ENCODE results near the gene WWOX.

The WWOX gene

DNA sequence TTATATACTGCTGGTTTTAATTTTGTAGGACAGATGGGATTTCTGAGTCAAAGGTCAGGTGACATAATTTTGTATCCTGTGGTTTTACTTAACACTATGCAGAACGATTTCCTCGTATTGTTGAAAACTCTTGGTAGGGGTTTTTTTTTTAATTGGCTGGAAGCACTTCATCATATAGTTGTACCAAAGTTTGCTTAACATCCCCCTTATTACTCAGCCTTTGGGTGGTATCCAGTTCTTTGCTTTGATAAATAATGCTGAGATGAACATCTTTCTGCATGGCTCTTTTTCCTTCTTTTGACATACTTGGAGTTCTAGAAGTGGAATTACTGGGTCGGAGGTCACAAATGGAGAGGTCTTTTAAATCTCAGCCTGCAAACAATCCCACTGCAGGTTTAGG is 1082.0 kb downstream of the WWOX start:
- no peak for DNase-seq (ENCODE audit: low spot score)

DNA sequence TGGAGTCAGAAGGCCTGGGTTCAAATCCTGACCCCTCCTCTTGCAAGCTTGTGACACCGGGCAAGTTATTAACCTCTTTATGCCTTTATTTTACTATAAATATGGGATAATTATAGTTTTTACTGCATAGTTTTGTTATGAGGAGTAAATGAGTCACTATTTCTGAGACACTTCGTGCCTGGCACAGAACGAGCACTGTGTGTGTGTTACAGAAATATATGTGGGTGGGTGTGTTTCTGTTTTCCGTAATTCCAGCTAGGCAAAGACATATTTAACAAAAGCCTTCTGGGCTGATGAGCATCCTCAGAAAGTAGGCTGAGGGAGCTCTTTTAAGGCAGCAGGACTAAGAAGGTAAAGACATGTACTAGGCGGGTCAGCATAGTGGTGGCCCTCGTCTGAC is 1083.2 kb downstream of the WWOX start:
- no peak for DNase-seq (ENCODE audit: low spot score)

DNA sequence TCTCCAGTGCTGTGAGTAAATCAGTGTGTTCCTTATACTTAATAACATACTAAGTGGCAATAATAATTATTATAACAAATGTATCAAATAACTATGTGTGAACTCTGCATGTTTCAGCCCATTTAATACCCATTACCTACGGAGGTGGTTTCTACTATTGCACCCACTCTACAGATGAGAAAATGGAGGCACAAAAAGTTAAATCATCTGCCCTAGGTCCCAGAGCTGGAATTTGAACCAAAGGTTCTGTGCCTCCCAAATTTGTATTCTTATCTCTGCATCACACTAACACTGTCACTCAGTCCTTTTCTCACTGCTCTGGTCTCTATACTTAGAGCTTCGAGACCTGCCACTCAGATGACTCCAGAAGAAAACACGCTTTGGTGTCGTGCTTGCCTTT is 1084.1 kb downstream of the WWOX start:
- DNase-seq (ENCODE audit: low spot score): no peak

DNA sequence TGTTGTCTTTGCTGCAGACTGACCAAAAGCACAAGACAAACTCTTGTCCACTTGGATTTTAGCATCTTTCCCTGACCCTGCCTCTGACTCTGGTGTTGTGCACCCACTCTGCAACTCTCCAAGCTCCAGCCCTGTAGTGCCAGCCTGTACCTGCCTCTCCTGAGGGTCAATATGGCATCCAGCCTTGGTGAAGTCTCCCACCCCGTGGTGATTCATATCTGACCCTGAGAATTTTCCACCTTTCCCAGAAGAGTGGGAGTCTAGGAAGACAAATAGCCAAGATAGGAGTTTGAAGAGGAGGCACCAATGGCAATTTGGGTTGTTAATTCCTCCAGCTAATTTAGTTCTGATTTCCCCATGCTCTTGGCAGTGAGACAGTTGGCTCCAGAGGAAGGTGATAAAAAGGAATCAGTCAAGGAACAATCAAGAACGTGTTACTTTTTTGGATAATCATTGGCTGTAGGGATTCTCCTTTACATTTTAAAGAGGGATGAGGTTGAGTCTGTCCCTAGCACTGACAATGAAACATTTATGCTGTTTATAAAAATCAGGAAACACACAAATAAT is 1085.1 kb downstream of the WWOX start:
- no peak for DNase-seq (ENCODE audit: low spot score)

DNA sequence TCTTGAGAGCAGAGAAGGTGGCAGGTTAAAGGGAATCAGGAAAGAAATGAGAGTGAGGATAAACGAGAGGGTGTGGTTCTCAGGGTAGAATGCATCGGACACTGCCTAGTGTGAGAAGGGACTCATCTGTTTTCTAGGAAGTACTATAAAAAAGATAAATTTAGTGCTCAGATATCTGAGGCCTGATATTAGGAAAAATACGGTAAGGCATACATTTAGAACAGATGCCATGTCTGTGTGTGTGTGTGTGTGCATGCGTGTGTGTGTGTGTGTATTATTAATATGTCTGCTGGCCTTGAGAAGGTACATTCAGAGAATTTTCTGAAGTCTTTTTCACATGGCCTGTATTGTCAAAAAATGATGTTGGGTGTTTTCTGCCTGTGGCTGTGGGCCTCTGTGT is 1086.3 kb downstream of the WWOX start:
- no peak for DNase-seq (ENCODE audit: low spot score)

DNA sequence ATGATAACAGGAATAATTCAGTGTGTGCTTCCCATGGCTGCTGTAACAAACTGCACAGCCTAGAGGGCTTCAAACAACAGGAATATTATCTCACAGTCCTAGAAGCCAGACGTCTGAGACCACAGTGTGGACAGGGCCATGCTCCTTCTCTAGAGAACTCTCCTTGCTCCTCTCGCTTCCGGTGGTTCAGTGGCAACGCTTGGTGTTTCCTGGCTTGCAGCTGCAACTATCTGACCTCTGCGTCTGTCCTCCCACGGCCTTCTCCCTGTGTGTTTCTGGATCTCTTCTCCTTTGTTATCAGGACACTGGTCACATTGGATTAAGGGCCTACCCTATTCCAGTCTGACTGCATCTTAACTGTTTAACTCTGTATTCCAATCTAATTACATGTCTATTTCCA is 1086.7 kb downstream of the WWOX start:
- no peak for DNase-seq (ENCODE audit: low spot score)

DNA sequence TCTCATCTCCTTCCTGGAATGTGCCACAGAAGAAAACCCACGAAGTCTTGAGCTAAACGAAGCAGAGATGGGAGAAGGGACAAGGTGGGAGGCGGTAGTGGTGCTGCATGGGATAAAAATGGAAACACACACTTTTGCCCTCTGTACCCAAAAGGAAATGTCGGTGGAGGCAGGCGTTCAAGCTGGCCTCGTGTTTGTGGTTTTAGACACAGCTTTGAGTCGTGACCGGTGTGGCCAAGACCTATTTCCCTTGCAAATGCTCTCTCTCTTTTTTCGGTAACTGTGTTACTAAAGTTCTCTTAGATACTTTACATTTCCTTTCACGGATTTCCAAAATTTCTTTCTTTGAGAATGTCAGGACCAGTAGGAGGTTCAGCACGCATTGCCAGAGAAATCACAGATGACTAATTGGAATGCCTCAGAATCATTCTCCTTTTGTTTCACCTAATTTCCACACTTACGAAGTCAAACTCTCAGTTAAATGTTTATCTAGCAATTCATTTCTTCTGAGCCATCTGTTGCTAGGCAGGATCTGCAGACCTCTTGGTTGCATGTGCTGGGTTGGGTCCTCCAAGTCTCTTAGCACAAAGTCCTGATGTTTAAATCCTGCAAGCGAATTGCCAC is 1088.8 kb downstream of the WWOX start:
- no peak for DNase-seq (ENCODE audit: low spot score)

DNA sequence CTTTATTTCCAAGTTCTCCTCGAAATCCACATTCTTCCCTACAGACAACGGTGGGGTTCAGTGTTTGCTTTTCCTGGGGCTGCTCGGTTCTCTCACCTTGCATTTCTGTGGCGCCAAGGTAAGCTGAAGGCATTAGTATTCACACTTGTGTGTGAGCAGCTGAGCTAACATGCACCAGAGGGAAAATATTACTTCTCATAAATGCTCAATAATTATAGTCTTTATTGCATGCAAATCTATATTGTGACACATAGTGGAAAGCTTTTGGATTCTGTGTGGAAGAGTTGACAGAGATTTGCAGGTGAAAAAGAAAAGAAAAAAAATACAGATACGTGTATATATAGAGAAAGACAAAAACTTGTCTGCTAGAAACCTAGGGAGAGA is 1089.3 kb downstream of the WWOX start:
- no peak for DNase-seq (ENCODE audit: low spot score)

DNA sequence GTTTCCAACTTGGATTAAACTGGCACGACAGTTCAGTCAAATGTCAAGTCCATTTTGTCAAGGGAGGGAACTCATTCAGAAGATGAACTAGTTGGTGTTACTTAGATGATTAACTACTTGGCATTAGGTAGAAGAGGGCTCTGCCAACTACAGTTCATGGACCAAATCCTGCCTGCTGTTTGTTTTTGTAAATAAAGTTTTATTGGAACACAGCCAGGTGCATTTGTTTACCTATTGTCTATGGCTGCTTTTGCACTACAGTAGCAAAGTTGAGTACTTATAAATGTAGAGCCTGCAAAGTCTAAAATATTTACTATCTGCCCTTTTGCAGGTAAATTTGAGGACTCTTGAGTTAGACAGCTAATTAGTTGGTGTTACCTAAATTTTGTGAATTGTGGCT is 1091.1 kb downstream of the WWOX start:
- no peak for DNase-seq (ENCODE audit: low spot score)

DNA sequence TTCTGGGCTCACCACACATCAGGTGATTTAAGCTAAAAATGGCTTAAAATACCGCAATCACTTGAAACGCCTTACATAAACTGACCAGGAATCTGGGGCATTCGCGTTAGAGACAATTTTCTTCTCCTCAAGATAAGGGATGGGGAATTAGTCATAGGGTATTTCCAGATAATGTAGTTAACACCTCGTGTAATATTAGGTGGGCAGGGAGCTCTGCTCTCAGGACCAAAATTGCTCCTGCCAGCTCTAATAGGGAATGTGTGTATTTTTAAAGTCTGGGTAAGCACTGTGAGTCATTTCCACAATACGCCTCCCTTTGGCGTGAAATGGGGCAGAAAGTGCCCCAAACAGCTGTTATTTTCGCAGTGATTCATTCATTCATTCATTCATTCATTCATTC is 1092.5 kb downstream of the WWOX start:
- DNase-seq (ENCODE audit: low spot score): no peak

DNA sequence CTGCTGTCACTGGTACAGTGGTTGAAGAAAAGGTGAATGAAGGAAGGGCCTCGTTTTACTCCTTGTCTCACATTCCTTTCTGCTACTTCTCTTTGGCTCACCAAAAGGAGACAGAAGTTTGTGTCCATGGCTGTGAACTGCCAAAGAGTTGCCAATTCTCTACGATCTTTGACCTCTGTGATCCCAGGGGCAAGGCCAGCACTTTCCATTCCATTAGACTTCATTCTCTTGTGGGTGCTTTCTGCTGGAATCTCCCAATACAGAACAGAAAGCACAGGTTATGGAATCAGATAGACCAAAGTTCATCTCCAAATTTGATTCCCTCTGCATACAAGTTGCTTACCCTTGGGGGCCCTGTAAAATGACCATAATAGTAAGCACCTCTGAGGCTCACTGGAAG is 1093.5 kb downstream of the WWOX start:
- DNase-seq (ENCODE audit: low spot score): no peak

DNA sequence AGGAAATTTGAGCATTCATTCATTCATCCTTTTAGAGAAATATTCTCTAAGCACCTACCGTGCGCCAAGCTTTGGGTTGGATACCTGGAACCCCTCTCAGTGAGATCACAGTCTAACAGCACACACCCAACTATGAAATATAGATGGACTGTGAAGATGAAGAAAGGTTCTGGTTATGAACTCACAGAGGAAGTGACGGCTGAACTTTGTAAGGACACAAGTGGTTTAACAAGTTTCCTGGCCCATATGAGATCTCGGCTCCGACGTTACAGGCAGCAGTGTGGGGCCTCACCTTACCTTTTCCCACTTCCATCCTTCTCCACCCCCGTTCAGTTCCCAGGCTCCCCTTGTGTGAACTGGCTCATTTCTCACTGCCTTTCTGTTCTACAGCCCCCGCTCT is 1094.8 kb downstream of the WWOX start:
- DNase-seq (ENCODE audit: low spot score): no peak

DNA sequence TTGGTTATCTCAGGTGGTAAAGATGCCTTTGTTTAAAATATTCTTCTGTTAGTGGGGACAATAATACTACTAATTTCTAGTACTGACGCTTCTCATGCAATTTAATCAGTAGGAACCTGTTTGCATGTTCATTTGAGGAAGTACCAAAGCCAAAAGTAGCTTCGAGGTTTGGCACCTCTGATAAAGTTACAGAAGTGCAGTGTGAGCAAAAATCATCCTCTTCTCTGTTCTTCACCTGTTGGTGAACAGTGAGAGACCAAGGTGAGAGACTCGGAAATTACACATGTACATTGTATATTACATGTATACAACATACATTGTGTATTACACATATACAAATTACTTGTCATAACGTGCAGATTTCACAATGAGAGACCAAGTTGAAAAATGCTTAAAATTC is 1096.5 kb downstream of the WWOX start:
- DNase-seq (ENCODE audit: low spot score): no peak

DNA sequence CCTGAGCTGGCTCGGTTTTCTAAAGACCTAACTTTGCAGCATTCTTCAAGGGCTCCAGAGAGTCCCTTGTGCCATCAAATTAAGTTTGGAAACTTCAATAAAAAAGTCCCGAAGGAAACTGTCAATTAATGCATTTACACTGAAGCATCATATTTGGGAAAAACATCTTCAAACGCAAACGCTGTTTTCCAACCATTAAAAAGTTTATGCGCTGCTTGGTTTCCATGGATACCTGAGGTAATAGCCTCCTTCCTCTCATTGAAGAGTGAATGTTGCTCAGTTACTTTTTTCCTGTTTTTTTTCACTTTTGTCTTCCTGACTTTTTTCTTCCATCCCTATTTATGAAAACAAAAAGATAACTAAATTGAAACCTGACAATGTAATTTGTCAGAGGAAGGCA is 1102.0 kb downstream of the WWOX start:
- no peak for DNase-seq (ENCODE audit: low spot score)

DNA sequence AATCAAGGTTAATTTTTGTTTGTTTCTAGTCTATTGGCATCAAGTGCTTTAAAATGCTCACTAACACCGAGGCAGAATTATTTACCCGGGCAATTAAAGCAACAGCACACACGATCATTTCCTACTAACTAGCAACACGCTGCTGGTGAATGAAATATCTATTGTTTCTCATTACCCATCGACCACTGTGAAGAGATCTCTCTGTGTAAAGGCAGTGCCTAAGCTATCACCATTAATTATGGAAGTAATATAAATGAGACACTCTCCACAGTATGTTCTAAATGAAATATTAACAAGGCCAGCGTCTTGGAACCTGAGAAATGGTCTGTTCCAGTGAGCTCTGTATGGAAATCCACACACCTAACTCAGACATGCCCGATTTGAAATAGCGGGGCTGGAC is 1103.5 kb downstream of the WWOX start:
- no peak for DNase-seq (ENCODE audit: low spot score)

DNA sequence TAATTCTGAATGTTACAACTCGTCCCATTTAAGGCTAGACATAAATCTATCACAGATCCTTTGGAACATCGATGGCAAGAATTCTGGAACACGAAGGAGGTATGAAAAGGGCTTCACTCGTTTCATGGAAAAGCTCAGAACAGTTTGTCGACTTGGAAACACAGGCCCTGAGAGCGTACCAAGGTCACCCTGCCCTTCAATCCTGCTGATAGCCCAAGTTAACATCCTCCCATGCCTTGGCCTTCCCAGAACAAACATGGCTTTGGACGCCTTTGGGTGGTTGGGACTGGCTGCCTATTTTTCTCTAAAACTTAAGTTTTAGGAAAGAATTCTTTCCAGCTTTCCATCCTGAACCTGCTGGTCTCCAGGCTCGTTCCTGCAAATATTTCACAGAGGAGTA is 1105.0 kb downstream of the WWOX start:
- no peak for DNase-seq (ENCODE audit: low spot score)

DNA sequence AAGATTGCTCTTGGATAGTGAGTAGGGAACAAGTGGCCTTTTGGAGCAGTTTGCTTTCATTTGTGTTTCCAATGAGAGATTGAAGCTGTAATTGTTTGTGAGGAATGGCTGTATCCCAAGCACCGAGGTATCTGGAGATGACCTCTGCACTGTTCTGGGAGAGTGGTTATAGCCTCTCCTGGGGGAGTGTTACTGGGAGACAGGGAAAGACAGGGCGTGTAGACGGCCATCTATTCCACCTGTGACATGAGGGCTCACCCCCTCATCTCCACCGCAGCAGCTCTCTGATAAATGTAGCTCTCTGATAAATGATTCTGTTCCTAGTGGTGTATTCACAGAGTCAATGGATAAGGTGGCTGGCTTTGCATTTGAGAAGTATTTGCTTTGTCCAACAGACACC is 1107.4 kb downstream of the WWOX start:
- no peak for DNase-seq (ENCODE audit: low spot score)

DNA sequence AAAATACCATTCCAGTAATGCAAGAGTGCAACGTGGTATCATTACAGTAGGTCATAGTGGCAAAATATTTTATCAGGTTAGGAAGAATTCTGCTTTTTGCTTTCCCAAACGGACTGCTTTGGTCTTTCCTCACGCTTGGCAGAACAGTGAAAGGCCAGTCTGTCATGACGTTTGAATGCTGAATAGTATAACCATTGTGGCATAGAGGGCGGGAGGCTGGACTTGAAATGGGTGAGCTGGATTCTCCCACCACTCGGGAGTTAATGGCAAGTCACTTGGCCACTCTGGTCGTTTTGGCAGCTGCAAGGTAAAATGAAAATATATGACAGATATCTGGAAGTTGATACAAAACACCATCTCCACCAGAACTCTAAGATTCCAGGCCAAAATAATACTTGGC is 1109.9 kb downstream of the WWOX start:
- no peak for DNase-seq (ENCODE audit: low spot score)

DNA sequence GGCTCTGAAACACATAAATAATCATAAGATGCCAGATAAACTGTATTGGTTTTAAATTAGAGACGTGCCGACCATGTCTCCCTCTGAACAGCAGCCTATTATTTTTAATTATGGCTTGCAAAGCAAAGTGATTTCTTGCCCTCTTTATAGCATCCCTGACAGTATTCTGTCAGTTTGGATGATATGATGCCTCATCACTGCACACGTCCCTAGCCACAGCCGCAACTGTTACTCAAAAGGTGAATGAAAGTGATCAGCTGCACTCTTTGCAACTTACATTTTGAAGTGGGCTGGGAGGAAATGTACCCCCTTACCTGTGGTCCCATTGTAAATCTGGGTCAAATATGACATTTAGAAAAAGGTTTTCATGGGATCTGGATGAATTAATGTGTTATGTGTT is 1111.2 kb downstream of the WWOX start:
- DNase-seq (ENCODE audit: low spot score): no peak

DNA sequence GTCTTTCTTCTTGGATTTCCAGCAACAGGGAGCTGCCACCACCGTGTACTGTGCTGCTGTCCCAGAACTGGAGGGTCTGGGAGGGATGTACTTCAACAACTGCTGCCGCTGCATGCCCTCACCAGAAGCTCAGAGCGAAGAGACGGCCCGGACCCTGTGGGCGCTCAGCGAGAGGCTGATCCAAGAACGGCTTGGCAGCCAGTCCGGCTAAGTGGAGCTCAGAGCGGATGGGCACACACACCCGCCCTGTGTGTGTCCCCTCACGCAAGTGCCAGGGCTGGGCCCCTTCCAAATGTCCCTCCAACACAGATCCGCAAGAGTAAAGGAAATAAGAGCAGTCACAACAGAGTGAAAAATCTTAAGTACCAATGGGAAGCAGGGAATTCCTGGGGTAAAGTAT is 1112.1 kb downstream of the WWOX start:
- no peak for DNase-seq (ENCODE audit: low spot score)

DNA sequence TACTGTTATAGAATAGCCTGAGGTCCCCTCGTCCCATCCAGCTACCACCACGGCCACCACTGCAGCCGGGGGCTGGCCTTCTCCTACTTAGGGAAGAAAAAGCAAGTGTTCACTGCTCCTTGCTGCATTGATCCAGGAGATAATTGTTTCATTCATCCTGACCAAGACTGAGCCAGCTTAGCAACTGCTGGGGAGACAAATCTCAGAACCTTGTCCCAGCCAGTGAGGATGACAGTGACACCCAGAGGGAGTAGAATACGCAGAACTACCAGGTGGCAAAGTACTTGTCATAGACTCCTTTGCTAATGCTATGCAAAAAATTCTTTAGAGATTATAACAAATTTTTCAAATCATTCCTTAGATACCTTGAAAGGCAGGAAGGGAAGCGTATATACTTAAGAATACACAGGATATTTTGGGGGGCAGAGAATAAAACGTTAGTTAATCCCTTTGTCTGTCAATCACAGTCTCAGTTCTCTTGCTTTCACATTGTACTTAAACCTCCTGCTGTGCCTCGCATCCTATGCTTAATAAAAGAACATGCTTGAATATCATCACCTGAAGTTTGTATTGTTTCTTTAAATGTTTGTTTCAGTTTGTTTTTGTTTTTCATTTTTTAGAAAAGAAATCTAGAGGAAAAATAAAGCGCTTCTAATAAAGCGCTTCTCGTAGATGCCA is 1112.8 kb downstream of the WWOX start:
- DNase-seq (ENCODE audit: low spot score): no peak

DNA sequence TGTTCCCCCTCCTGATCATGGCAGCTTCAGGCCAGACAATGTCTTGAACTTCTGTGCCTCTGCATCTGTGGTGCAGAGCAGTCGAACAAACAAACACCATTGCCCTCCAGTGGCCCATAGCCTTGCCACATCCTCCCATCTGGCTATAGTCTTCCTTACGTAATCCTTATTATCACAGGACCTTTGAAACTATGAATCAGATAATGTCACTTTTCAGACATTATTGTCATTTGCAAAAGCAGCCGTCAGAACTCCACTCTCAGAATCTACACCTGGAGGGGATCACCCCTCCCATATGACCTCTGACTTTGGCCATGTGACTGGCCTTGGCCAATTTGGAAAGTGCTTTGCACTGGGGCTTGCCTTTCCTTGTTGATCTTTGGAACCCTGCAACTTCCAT is 1113.8 kb downstream of the WWOX start:
- no peak for DNase-seq (ENCODE audit: low spot score)

DNA sequence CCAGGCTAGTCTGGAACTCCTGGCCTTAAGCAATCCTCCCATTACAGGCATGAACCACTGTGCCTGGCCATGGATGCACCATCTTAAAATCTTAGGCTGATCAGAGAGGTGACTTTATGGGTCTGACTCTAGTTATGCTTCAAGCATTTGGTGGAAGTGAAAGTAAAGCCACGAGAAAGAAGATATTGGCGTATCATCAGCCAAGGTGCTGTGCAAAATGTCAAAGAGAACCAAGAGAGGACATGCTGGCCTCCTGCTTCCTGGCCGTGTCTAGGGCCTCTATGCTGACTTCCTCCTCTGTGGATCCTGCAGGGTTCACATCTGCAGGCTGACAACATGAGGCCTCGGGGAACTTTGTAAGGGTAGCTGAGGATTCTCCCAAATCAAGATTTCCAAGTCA is 1115.8 kb downstream of the WWOX start:
- DNase-seq (ENCODE audit: low spot score): no peak

DNA sequence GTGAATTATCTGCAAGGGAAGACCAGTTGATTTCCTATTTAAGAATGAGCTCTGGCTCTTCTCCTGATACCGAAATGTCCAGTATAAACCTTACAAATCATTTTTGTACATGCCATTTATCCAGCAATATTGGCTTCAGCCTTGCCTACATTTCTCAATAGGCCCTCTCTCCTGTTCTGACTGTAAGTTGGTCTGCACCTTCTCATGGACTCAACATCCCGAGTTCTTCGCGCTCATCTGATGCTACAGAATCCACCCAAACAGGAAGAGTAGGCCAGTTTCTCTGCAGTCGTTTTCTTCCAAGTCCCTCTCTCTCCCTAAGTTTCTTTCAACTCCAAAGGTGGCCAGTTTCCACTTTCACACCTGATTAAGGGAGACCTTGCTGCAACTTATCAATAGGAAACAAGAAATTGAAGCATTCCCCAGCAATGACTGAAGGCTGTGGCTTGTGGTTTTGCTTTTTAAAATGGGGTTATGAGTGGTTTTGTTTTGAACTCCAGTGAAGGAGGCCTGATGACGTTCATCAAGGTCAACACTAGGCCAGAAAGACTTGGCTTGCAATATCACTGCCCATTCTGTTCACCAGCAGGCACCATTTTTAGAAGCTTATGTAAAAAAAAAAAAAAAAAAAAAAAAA is 1118.0 kb downstream of the WWOX start:
- no peak for DNase-seq (ENCODE audit: low spot score)
